ENCODE data around the gene SNX13.
"Not testable (repeated sequence)": the region's sequence is repeated elsewhere in the genome, so short reads cannot be mapped to it uniquely, and the experiment has no call there.

DNA sequence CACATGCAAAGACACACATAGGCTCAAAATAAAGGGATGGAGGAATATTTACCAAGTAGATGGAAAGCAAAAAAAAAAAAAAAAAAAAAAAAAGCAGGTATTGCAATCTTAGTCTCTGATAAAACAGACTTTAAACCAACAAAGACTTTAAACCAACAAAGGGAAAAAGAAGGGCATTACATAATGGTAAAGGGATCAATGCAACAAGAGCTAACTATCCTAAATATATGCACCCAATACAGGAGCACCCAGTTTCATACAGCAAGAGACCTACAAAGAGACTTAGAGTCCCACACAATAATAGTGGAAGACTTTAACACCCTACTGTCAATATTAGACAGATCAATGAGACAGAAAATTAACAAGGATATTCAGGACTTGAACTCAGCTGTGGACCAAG is 131.1 kb downstream of the SNX13 start:
- TF ChIP-seq, protein P1, sequence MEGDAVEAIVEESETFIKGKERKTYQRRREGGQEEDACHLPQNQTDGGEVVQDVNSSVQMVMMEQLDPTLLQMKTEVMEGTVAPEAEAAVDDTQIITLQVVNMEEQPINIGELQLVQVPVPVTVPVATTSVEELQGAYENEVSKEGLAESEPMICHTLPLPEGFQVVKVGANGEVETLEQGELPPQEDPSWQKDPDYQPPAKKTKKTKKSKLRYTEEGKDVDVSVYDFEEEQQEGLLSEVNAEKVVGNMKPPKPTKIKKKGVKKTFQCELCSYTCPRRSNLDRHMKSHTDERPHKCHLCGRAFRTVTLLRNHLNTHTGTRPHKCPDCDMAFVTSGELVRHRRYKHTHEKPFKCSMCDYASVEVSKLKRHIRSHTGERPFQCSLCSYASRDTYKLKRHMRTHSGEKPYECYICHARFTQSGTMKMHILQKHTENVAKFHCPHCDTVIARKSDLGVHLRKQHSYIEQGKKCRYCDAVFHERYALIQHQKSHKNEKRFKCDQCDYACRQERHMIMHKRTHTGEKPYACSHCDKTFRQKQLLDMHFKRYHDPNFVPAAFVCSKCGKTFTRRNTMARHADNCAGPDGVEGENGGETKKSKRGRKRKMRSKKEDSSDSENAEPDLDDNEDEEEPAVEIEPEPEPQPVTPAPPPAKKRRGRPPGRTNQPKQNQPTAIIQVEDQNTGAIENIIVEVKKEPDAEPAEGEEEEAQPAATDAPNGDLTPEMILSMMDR (IDR thresholded peaks at IDR 0.05; ENCODE audit: low read length), result not testable (repeated sequence)
- not testable (repeated sequence) for TF ChIP-seq EZH2phosphoT487 (IDR thresholded peaks at IDR 0.05; ENCODE audit: low read length); EZH2 (optimal IDR thresholded peaks at IDR 0.05; ENCODE audit: low read depth, low read length)
